Colonic mucosa (tissue), 4 donors: ENCODE data around the gene PEX10. TPM values are rescaled to one million over a fixed set of nuclear protein-coding genes. Genes with fewer than 3 reads are reported as not detected.

Source experiments
- DNase-seq: peaks from one replicate; pipeline ENCODE4 v3.0.0-alpha.2; 2020
- H3K27ac ChIP-seq: fragments of 200-600 bp; one replicate; pipeline ENCODE4 v1.8.0; 2021
- H3K27me3 ChIP-seq: fragments of 200-600 bp; one replicate; pipeline ENCODE4 v1.8.0; 2021
- H3K36me3 ChIP-seq: fragments of 200-600 bp; one replicate; pipeline ENCODE4 v1.8.0; 2021
- H3K4me1 ChIP-seq: fragments of 200-600 bp; one replicate; pipeline ENCODE4 v1.8.0; 2021; ENCODE audit warnings: mild to moderate bottlenecking
- H3K4me3 ChIP-seq: fragments of 200-600 bp; one replicate; pipeline ENCODE4 v1.8.0; 2021
- H3K9ac ChIP-seq, 2 donors: one replicate each; pipeline ENCODE4 v1.7.0; 2013; ENCODE audit warnings: control low read depth in 2 of 2, low read depth in 2 of 2, low read length in 2 of 2
- H3K9me3 ChIP-seq: fragments of 200-600 bp; one replicate; pipeline ENCODE4 v1.8.0; 2021
- intact Hi-C: fragments of 100-400 bp; cut with DNase I; formaldehyde crosslinking; loops from one replicate; pipeline ENCODE4 v1.14.1; 2022
- total RNA-seq, 2 donors: library from RNA; stranded (reverse); fragmentation: NEBNext Ultra II Directional in 1 of 2; extraction: Animal tissue kit (Norgen Biotek cat#: 25700) in 1 of 2; gene quantifications; one replicate each; pipeline ENCODE4 v1.2.1, GENCODE V29; 2021
- TF ChIP-seq, protein P1 (sequence below): fragments of 200-600 bp; IDR thresholded peaks from one replicate; pipeline ENCODE4 v1.8.0; 2022; ENCODE audit warnings: antibody characterized with exemption, mild to moderate bottlenecking
- donor health status: healthy.
- donor health status: DM: no; HTN: no; CAD: no.
- donor health status: DM: no; HTN: no; CAD: no.

The PEX10 gene
- total RNA-seq, 2 donors from 2014 or later: 15.0 to 22.7 TPM

- intact Hi-C loops: no loop called here
- DNase-seq: no peak
- Histone ChIP-seq H3K4me3 (no peak overlapping the region), H3K27ac (no peak overlapping the region), H3K27me3 (no peaks in the 10 kb centered on the region), H3K9me3 (no peaks in the 10 kb centered on the region), H3K4me1 (no peaks in the 10 kb centered on the region), H3K9ac (no peak overlapping the region), H3K36me3 (no peaks in the 10 kb centered on the region)
- TF ChIP-seq, protein P1, sequence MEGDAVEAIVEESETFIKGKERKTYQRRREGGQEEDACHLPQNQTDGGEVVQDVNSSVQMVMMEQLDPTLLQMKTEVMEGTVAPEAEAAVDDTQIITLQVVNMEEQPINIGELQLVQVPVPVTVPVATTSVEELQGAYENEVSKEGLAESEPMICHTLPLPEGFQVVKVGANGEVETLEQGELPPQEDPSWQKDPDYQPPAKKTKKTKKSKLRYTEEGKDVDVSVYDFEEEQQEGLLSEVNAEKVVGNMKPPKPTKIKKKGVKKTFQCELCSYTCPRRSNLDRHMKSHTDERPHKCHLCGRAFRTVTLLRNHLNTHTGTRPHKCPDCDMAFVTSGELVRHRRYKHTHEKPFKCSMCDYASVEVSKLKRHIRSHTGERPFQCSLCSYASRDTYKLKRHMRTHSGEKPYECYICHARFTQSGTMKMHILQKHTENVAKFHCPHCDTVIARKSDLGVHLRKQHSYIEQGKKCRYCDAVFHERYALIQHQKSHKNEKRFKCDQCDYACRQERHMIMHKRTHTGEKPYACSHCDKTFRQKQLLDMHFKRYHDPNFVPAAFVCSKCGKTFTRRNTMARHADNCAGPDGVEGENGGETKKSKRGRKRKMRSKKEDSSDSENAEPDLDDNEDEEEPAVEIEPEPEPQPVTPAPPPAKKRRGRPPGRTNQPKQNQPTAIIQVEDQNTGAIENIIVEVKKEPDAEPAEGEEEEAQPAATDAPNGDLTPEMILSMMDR: no peak
Measured at GRCh38 chr1:2355373-2356261, 56.7 kb downstream of the PEX10 start.

DNA sequence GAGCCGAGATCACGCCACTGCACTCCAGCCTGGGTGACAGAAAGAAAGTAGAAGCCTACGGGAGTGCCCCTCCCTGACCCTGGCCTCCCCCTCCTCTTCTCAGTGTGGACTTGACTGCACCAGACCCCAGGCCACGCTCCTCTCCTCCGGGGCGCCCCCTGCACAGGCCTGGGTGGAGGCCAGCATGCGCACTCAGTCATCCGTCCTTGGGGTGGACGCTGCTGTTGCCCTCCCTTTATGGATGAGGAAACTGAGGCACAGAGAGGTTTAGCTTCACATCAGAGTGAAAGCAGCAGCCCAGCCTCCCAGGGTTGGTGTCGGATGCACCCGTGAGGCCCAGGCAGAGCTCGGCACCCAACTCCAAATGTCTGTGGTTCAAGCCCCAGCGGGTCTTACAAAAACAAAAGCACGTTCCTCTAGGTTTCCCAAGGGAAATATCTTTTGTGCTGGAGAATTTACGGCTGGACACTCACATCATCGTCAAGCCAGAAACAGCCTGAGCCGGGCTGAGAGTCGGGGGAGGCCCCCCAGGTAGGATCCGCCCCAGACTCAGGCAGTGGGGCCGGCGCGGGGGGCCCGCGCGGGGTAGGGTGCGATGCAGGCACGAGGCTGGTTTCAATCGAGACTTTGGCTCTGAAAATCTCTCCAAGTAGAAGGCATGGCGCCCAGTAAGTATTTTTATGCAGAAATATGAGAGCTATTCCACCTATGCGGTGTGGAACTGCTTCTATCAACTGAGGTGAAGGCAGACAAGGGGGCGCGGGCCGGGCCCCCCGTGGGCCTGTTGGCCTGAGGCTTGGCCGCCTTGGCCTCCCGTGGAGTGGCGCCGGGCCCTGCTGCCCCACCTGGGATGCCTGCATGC, 57.6 kb downstream of the PEX10 start:
- Histone ChIP-seq H3K36me3 (no peaks in the 10 kb centered on the region), H3K9me3 (no peaks in the 10 kb centered on the region), H3K9ac (no peak overlapping the region), H3K4me1 (no peaks in the 10 kb centered on the region), H3K27ac (no peak overlapping the region), H3K27me3 (no peaks in the 10 kb centered on the region), H3K4me3 (no peak overlapping the region)
- TF ChIP-seq, protein P1: no peak
- DNase-seq: no peak
- intact Hi-C loops: no loop called here

Other genes starting within 250 kb of the PEX10 start
- 10 to 100 TPM; 29.9 to 53.7 TPM for gene FAAP20, start 217.8 kb downstream of the PEX10 start, total RNA-seq
- gene SKI, start 184.2 kb downstream of the PEX10 start, total RNA-seq: 10 to 100 TPM; 31.0 to 36.1 TPM
- 10 to 100 TPM; 11.3 to 18.9 TPM for gene MORN1, start 21.0 kb downstream of the PEX10 start, total RNA-seq
- gene RER1, start 20.7 kb downstream of the PEX10 start, total RNA-seq: 100 to 1,000 TPM; 190 to 216 TPM
- gene PLCH2, start 63.7 kb upstream of the PEX10 start, total RNA-seq: 1 to 10 TPM; 2.0 to 3.8 TPM
- 10 to 100 TPM; 27.0 to 42.0 TPM for gene PANK4, start 114.0 kb upstream of the PEX10 start, total RNA-seq
- 1 to 10 TPM; 2.5 to 4.2 TPM for gene HES5, start 117.7 kb upstream of the PEX10 start, total RNA-seq
- 100 to 1,000 TPM; 111 to 145 TPM for gene TNFRSF14, start 143.8 kb upstream of the PEX10 start, total RNA-seq
- gene PRXL2B, start 174.2 kb upstream of the PEX10 start, total RNA-seq: 100 to 1,000 TPM; 105 to 120 TPM
- 10 to 100 TPM; 11.4 to 13.9 TPM for gene MMEL1, start 220.5 kb upstream of the PEX10 start, total RNA-seq